GM12892 (cell line): ENCODE data around the gene SNAPC2. TPM values are rescaled to one million over a fixed set of nuclear protein-coding genes. Genes with fewer than 3 reads are reported as not detected.
A peak's percentile ranks its signal among the peaks of the same experiment; 100 is the strongest.

Source experiments
- DNase-seq: peaks from one replicate; pipeline ENCODE4 v3.0.0; 2011; ENCODE audit not compliant: insufficient read length
- FAIRE-seq: peaks from 2 replicates; lab custom pipeline; 2011; peaks lifted over from hg19 to GRCh38; lab: Jason Lieb, UNC
- POLR2A ChIP-seq: IDR thresholded peaks from 2 replicates; pipeline ENCODE4 v1.6.1; 2011; ENCODE audit warnings: low read depth, low read length, control low read depth
- POLR2AphosphoS5 ChIP-seq: IDR thresholded peaks from 2 replicates; pipeline ENCODE4 v1.6.1; 2011; ENCODE audit warnings: low read depth, low read length, control low read depth
- TAF1 ChIP-seq: IDR thresholded peaks from 2 replicates; pipeline ENCODE4 v1.6.1; 2011; ENCODE audit warnings: low read depth, mild to moderate bottlenecking, control low read depth, low read length, borderline replicate concordance
- polyA plus RNA-seq: library from polyadenylated mRNA; unstranded; fragments of >200 nt; gene quantifications from one replicate; pipeline ENCODE4 v1.2.1, GENCODE V29; 2012; ENCODE audit warnings: missing spikeins, inconsistent platforms; ENCODE audit not compliant: missing spikeins

SNAPC2 gene
- 5.7 TPM for polyA plus RNA-seq

- FAIRE-seq = no peak
- DNase-seq = peak; percentile 93
- peak; percentile 57; the same call in 1 of the 2 replicates for TF ChIP-seq POLR2A
- TF ChIP-seq TAF1 = no peak
These were observed at the start of gene SNAPC2 for GRCh38 chr19:7919610-7920518. SNAPC2 (plus strand) TSS chr19:7920338; CDS start chr19:7920367, 29 bp downstream.

GRCh38 chr19:7870571-7871436, 49.3 kb upstream of the SNAPC2 start:
- TF ChIP-seq POLR2A (no peak), POLR2AphosphoS5 (no peak), TAF1 (no peak)
- no peak for DNase-seq
- peak; percentile 38 for FAIRE-seq

GRCh38 chr19:7871437-7872305, 48.5 kb upstream of the SNAPC2 start:
- TF ChIP-seq POLR2AphosphoS5 = no peak
- TF ChIP-seq POLR2A = no peak
- no peak for TF ChIP-seq TAF1
- DNase-seq (no peak), FAIRE-seq (peak; percentile 68)

GRCh38 chr19:7872306-7873204, 47.6 kb upstream of the SNAPC2 start:
- no peak for DNase-seq

GRCh38 chr19:7873304-7874075, 46.6 kb upstream of the SNAPC2 start:
- FAIRE-seq (no peak), DNase-seq (no peak)
- TF ChIP-seq POLR2AphosphoS5 (no peak), POLR2A (no peak), TAF1 (no peak)

More at GRCh38 chr19:7872306-7873204, 47.6 kb upstream of the SNAPC2 start:
- no peak for FAIRE-seq
- TF ChIP-seq TAF1 (no peak), POLR2AphosphoS5 (no peak), POLR2A (no peak)

GRCh38 chr19:7874076-7874896, 45.9 kb upstream of the SNAPC2 start, which contains the start of gene PRR36:
PRR36 (minus strand) TSS chr19:7874390; CDS start chr19:7873689, 701 bp downstream.
- TF ChIP-seq TAF1 = no peak
- no peak for TF ChIP-seq POLR2AphosphoS5
- no peak for TF ChIP-seq POLR2A
- DNase-seq (no peak), FAIRE-seq (no peak)

- FAIRE-seq (no peak), DNase-seq (no peak)
- TF ChIP-seq POLR2A = no peak
- TF ChIP-seq TAF1 = no peak
- TF ChIP-seq POLR2AphosphoS5 = no peak
These were observed 45.3 kb upstream of the SNAPC2 start for GRCh38 chr19:7874897-7875273.

- no peak for TF ChIP-seq POLR2AphosphoS5
- TF ChIP-seq TAF1 = no peak
- no peak for TF ChIP-seq POLR2A
- FAIRE-seq (no peak), DNase-seq (no peak)
These were observed 42.8 kb upstream of the SNAPC2 start for GRCh38 chr19:7877249-7877836.
